GM21447 (cell line): Measurements from ENCODE around the gene DBNDD2.

Source experiments
- ATAC-seq: cut with Tn5 transposase; IDR thresholded peaks from one replicate; pipeline ENCODE4 v1.9.1; 2021; ENCODE audit not compliant: unreplicated experiment

The DBNDD2 gene

GRCh38 chr20:45407783-45408645 lies at the start of gene DBNDD2:
DBNDD2 (plus strand) TSS chr20:45408289; CDS start chr20:45408468, 179 bp downstream.
- no peak for ATAC-seq

DNA sequence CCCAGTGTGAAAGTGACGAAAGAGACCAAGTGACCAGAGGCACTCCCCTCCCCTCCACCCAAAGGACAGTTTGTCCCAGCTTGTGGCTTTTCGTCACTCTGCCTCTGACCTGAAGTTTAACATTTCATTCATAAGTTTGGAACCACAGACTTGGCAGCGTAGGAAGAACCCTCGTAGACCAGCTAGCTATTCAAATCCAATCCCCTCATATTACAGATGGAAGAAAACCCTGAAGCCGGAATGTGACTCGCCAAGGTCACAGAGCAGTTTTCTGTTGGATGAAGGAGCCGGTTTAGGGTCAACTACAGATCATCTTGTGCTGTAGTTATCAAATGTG lies 49.1 kb upstream of the DBNDD2 start:
- ATAC-seq = no peak

DNA sequence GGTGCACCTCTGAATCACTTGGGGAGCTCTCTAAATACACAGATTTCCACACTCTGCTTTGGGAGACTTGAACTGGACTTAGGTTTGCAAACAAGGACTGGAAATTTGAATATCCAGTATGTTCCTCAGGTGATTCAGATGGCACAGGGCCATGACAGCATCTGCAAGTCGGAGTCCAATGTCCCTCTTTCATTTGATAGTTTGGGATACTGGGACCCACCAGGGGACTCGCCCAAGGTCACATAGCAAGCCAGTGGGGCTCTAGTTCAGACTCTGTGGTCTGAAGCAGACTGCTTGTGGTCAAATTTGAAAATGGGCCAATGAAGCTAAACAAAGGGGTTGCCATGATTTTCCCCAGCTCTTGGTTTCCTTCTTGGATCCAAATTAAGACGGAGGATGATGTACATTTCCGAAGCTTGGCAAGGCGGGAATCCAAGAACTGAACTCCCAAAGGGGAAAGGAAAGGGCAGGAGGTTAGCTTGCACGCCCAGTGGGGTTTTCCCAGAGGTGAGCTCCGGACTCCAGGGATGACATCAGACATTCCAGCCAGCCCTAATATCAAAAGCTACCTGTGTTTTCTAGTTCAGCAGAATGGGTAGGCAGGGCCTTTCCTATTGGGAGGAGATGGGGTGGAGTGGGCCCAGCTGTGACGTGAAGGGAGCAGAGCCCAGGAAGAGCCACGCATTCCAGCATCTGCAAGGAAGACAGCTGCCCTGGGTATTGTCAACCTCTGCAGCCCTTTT lies 48.5 kb upstream of the DBNDD2 start:
- no peak for ATAC-seq

DNA sequence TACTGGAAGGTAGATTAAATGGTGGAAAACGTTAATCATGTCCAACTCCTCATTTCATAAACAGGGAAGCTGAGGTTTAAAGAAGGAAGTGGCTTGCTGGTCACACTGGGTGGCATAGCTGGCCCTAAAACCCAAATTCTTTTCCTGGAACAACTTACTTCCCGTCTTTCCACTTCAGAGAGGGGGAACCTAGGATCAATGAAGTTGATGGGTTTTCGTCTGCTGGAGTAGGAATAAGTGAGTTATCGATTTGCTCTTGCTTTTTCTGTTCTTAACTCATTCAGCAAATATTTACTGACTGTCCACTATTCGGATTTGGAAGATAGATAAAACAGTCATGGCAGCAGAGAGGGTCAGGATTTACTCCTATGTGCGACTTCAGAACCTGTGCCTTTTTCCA lies 46.3 kb upstream of the DBNDD2 start:
- no peak for ATAC-seq

DNA sequence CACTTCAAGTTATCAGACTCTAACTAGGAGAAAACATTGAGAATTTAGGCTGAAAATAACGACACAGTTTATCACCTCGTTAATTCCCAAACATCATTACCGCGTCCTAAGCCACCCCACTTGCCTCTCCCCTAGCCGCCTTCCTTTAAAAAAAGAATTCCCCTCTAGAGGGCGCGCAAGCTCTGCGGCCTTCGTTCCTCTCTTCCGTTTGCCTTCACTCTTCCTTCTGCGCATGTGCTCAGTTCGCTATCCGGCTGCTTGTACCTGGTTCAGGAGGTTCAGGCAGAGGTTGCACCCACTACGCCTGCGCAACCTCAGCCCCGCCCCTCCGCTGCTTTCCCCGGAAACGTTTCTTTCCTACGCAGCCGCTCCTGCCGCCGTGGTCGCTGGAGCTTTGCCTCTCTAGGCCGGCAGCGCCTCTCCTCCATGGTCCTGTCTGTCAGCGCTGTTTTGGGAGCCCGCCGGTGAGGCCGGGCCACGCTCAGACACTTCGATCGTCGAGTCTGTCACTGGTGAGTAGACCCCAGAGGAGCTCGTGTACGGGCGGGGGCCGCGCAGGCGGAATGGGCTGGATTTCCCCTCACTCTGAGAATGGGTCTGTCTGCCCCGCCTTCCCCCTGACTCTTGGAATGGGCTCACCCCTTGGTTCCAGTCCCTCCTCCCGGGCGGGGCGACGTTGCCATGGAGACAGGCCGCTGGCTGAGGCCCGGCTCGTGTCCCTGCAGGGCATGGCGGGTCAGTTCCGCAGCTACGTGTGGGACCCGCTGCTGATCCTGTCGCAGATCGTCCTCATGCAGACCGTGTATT lies 45.1 kb upstream of the DBNDD2 start, which contains the start of gene SYS1:
TSS of gene SYS1 (plus strand) at position 353 of the 807 bp plus-strand sequence. CDS start at position 729, 376 bp downstream.
- ATAC-seq = peak; percentile 81

GRCh38 chr20:45363611-45364492 lies 44.2 kb upstream of the DBNDD2 start:
- ATAC-seq = no peak

DNA sequence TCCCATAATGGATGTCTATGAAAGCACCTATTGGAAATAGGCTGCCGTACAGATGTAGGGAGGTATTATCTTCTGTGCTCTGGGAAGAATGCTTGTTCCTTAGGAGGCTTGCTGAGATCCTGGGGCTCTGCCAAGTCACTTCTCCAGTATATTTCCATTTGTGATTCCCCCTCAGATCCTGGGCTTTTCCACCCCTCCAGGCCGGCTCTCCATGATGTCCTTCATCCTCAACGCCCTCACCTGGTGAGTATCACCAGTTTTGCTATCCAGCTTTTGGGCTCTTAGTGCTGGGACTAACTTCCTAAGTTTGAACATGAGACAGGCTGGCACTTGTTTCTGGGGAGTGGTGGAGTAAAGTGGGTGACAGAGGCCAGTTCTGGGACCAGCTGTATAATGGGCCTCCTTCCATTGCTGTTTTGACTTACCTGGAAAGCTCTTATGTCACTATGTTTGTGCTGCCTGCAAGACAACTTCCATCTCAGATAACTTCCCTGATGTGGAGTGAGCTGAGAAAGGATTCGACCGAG lies 42.6 kb upstream of the DBNDD2 start:
- ATAC-seq = no peak

GRCh38 chr20:45366192-45366591 lies 41.9 kb upstream of the DBNDD2 start:
- ATAC-seq = no peak

DNA sequence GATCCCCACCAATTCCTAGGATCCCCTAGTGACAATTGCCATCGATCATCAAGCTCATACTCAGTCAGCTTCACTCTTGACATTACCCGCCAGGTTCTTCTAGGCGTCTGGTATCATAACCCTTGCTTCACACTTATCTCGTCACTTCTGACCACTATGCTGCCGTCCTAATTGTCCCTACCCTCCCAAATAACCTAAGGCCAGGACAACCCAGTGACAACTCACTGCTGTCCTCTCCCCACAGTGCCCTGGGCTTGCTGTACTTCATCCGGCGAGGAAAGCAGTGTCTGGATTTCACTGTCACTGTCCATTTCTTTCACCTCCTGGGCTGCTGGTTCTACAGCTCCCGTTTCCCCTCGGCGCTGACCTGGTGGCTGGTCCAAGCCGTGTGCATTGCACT lies 41.5 kb upstream of the DBNDD2 start:
- ATAC-seq = no peak

DNA sequence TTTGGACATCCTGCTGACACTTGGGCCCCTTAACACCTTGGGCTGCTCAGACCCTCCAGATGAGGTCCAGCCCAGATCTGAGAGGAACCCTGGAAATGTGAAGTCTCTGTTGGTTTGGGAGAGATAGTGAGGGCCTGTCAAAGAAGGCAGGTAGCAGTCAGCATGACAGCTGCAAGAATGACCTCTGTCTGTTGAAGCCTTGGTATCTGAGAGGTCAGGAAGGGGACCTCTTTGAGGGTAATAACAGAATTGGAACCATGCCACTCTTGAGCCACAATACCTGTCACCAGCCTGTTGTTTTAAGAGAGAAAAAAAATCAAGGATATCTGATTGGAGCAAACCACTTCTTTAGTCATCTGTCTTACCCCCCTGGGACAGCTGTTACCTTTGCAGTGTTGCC lies 41.0 kb upstream of the DBNDD2 start:
- ATAC-seq = no peak

- peak; percentile 84 for ATAC-seq
Observed at GRCh38 chr20:45368221-45368980, 39.7 kb upstream of the DBNDD2 start.

- ATAC-seq = no peak
Observed at GRCh38 chr20:45370571-45371160, 37.4 kb upstream of the DBNDD2 start.

DNA sequence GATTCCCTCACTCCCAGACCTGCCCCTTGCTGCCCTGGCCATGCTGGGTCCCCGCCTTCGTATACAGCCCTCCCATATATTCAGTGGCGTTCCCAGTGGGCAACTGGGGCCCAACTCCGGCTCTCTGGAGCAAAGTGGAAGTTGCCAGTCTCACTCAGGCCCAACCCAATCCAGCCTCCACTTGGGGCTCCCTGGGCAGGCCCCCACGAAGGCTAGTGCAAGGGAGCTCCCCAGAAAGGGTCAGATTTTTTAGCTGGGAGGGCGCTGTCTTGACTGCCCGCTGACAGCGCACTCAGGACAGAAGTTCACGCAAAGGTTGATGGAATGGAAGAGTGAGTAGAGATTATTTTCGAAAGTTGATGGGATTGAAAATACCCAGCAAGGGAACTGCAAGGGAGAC lies 35.8 kb upstream of the DBNDD2 start:
- ATAC-seq = no peak

- no peak for ATAC-seq
Observed at GRCh38 chr20:45372646-45373352, 35.3 kb upstream of the DBNDD2 start.

DNA sequence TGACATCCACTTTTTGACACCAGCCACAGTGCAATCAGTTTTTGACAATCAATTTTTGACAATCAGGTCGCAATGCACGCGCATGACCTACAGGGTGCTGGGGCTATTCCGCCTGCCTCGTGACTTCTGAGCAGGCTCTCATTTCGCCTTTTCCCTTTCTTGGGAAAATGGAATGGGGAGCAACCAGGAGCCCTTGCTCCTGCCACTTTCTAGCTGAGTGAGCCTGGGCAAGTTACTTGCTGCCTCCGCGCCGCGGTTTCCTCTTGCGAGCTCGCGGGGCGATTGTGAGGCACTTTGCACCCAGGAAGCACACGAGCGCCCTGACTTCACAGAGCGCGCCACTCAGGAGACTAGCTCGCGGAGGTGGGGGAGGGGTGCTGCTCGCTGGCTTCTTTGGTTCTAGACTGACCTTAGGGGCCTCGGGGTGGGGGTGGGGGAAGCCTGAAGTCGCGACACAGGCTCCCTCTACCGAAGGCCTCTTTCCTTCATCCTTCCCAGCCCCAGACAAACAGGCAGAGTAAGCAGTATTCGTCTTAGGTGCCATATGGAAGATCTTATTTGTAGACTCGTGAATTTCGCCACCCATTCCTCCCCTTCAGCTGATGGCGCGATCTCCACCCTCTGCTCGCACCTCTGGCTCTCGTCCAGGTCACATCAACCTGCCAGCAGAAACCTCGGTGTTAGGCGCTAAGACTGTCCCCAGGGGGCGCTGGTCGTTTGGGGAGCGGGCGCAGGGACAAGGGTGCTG lies 34.6 kb upstream of the DBNDD2 start:
- ATAC-seq = no peak

- no peak for ATAC-seq
Observed at GRCh38 chr20:45374101-45374467, 34.0 kb upstream of the DBNDD2 start.

- no peak for ATAC-seq
Observed at GRCh38 chr20:45374966-45375365, 33.1 kb upstream of the DBNDD2 start.

DNA sequence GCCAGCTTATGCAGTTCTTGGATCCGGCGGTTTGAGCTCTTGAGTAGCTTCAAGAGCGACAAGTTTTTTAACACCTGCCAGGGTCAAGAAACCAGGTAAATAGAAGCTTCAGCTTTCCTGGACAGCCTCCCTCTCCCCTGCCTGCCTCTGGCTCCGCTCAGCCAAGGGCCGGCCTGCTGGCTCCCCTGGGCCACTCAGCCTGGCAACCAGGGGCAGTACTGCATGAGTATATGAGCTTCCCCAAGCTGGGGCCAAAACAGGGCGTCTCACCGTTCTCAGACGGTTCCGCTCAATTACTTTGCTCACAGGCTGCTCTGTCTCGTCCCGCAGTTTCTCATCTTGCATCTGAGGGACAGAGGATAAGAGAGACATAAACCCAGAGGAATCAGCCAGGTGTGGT lies 30.8 kb upstream of the DBNDD2 start:
- no peak for ATAC-seq
